ENCODE results near the gene ANKS1A. TPM values are rescaled to one million over a fixed set of nuclear protein-coding genes. Genes with fewer than 3 reads are reported as not detected.
A peak's percentile ranks its signal among the peaks of the same experiment; 100 is the strongest.

ANKS1A gene
- polyA plus RNA-seq, 1 experiment = 5.1 TPM

- Histone ChIP-seq H3K27ac (ENCODE audit: low read depth, low read length) (no peak overlapping the region), H3K9me3 (ENCODE audit: control insufficient read depth, insufficient read depth, low read length) (no peaks in the 10 kb centered on the region), H3K4me3 (ENCODE audit: low read depth, low read length) (no peak overlapping the region), H3K27me3 (ENCODE audit: control insufficient read depth, insufficient read depth, low read length) (no peaks in the 10 kb centered on the region)
- CTCF ChIA-PET = no interaction called here
- DNase-seq (ENCODE audit: low read depth, low spot score) = no peak
- POLR2A ChIA-PET = no interaction called here
- no peak for TF ChIP-seq CTCF (IDR thresholded peaks at IDR 0.05; ENCODE audit: low read depth, low read length)
Observed at GRCh38 chr6:35021004-35021403, 131.9 kb downstream of the ANKS1A start.

GRCh38 chr6:35023091-35024000, 134.3 kb downstream of the ANKS1A start:
- DNase-seq (ENCODE audit: low read depth, low spot score) = no peak
- CTCF ChIA-PET = interaction anchor here (1.2 kb wide), 1 partner anchor 217 kb away, joined by 3 read pairs; no protein-coding TSS in a partner anchor
- POLR2A ChIA-PET = no interaction called here
- TF ChIP-seq CTCF (IDR thresholded peaks at IDR 0.05; ENCODE audit: low read depth, low read length) = no peak
- no peaks in the 10 kb centered on the region for H3K27me3 ChIP-seq (ENCODE audit: control insufficient read depth, insufficient read depth, low read length)
- no peak overlapping the region for H3K4me3 ChIP-seq (ENCODE audit: low read depth, low read length)
- no peaks in the 10 kb centered on the region for H3K9me3 ChIP-seq (ENCODE audit: control insufficient read depth, insufficient read depth, low read length)
- H3K27ac ChIP-seq (ENCODE audit: low read depth, low read length) = no peak overlapping the region

- CTCF ChIA-PET = interaction anchor here (0.8 kb wide), 1 partner anchor 38 kb away, joined by 3 read pairs; no protein-coding TSS in a partner anchor
- DNase-seq (ENCODE audit: low read depth, low spot score) = no peak
- Histone ChIP-seq H3K27ac (ENCODE audit: low read depth, low read length) (no peak overlapping the region), H3K27me3 (ENCODE audit: control insufficient read depth, insufficient read depth, low read length) (no peaks in the 10 kb centered on the region), H3K4me3 (ENCODE audit: low read depth, low read length) (no peak overlapping the region), H3K9me3 (ENCODE audit: control insufficient read depth, insufficient read depth, low read length) (no peaks in the 10 kb centered on the region)
- TF ChIP-seq CTCF (IDR thresholded peaks at IDR 0.05; ENCODE audit: low read depth, low read length) = no peak
- POLR2A ChIA-PET = interaction anchor here (0.9 kb wide), 1 partner anchor 10 kb away, joined by 3 read pairs; no protein-coding TSS in a partner anchor
Observed at GRCh38 chr6:35024551-35025054, 135.5 kb downstream of the ANKS1A start.

- no peak for DNase-seq (ENCODE audit: low read depth, low spot score)
- CTCF ChIA-PET = interaction anchor here (0.7 to 1.0 kb wide), 3 partner anchors 10 to 215 kb away, joined by 3 to 4 read pairs (median 3); no protein-coding TSS in a partner anchor
Observed at GRCh38 chr6:35025232-35026188, 136.5 kb downstream of the ANKS1A start.

More at GRCh38 chr6:35025232-35026188, 136.5 kb downstream of the ANKS1A start:
- no peak overlapping the region for H3K27ac ChIP-seq (ENCODE audit: low read depth, low read length)
- H3K4me3 ChIP-seq (ENCODE audit: low read depth, low read length) = no peak overlapping the region
- peak; percentile 37; the same call in 1 of the 2 replicates for TF ChIP-seq CTCF (IDR thresholded peaks at IDR 0.05; ENCODE audit: low read depth, low read length)
- H3K27me3 ChIP-seq (ENCODE audit: control insufficient read depth, insufficient read depth, low read length) = no peaks in the 10 kb centered on the region
- POLR2A ChIA-PET = interaction anchor here (0.6 to 0.9 kb wide), 2 partner anchors 9 to 83 kb away, joined by 3 to 4 read pairs; no protein-coding TSS in a partner anchor
- no peaks in the 10 kb centered on the region for H3K9me3 ChIP-seq (ENCODE audit: control insufficient read depth, insufficient read depth, low read length)

All from AG04450 (cell line).